GM12872 (cell line): ENCODE results near the gene APOBEC2.

Experiments
- TF ChIP-seq, protein P1 (sequence below): IDR thresholded peaks from 3 replicates; pipeline ENCODE4 v1.5.1; 2011; ENCODE audit warnings: low read depth, mild to moderate bottlenecking, low read length, moderate library complexity; ENCODE audit not compliant: insufficient read depth

The APOBEC2 gene

GRCh38 chr6:41017663-41018062, 35.3 kb upstream of the APOBEC2 start:
- TF ChIP-seq, protein P1, sequence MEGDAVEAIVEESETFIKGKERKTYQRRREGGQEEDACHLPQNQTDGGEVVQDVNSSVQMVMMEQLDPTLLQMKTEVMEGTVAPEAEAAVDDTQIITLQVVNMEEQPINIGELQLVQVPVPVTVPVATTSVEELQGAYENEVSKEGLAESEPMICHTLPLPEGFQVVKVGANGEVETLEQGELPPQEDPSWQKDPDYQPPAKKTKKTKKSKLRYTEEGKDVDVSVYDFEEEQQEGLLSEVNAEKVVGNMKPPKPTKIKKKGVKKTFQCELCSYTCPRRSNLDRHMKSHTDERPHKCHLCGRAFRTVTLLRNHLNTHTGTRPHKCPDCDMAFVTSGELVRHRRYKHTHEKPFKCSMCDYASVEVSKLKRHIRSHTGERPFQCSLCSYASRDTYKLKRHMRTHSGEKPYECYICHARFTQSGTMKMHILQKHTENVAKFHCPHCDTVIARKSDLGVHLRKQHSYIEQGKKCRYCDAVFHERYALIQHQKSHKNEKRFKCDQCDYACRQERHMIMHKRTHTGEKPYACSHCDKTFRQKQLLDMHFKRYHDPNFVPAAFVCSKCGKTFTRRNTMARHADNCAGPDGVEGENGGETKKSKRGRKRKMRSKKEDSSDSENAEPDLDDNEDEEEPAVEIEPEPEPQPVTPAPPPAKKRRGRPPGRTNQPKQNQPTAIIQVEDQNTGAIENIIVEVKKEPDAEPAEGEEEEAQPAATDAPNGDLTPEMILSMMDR = no peak

GRCh38 chr6:41021832-41022231, 31.2 kb upstream of the APOBEC2 start:
- TF ChIP-seq, protein P1 = no peak

DNA sequence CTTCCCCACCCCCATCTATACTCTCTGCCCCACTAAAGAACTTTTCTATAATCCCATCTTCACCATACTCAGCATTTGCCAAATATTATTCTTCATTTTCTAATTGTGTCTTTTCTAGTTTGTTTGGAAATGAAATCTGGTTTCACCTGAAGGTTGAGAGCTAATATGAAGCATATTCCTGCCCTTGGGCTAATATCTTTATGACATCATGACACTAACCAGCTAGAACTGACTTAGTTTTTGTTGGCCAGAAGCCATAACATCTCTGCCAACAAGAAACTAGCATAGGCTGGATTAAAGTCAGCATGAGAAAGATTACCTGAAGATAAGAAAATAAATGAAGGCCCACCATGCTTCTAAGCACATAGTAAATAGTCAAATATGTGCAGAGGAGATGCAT, 30.7 kb upstream of the APOBEC2 start:
- TF ChIP-seq, protein P1 = no peak

- TF ChIP-seq, protein P1 = no peak
Measured at GRCh38 chr6:41023114-41023513, 29.9 kb upstream of the APOBEC2 start.

- TF ChIP-seq, protein P1 = no peak
Measured at GRCh38 chr6:41025966-41026530, 27.0 kb upstream of the APOBEC2 start.

DNA sequence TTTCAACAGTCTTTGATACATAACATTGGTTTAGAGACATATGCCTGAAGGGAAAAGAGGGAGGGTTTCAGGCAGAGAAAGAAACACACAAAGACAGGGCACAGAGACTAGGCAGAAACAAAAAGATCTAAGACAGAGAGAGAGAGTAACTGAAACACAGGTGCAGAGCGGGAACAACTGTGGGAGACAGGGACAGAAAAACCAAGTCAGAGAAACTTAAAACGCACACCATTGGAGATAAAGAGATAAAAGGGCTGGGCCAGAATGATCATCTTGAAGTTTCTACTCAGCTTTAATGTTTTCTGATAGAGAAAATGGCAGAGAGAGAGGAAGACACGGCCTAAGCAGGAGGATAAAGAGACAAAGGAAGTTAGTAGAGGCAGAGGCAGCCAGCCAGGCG, 25.8 kb upstream of the APOBEC2 start:
- TF ChIP-seq, protein P1 = 0 out of 3 replicates have a peak, but pooled peaks have one; percentile 3

- TF ChIP-seq, protein P1 = peak; percentile 94
Measured at GRCh38 chr6:41027799-41028560, 25.0 kb upstream of the APOBEC2 start.
